HG03097 (cell line): Measurements from ENCODE around the gene TBCE.

Experiments used
- ATAC-seq: cut with Tn5 transposase; IDR thresholded peaks from one replicate; pipeline ENCODE4 v1.9.1; 2021; ENCODE audit not compliant: unreplicated experiment, low FRiP score

TBCE gene

GRCh38 chr1:235407419-235407818 lies 40.2 kb downstream of the TBCE start:
- no peak for ATAC-seq

- no peak for ATAC-seq
These were observed 41.3 kb downstream of the TBCE start for GRCh38 chr1:235408503-235408960.

- no peak for ATAC-seq
These were observed 42.0 kb downstream of the TBCE start for GRCh38 chr1:235409042-235409820.

GRCh38 chr1:235410467-235410866 lies 43.2 kb downstream of the TBCE start:
- no peak for ATAC-seq

- no peak for ATAC-seq
These were observed 44.6 kb downstream of the TBCE start for GRCh38 chr1:235411489-235412486.

GRCh38 chr1:235415008-235415904 lies 48.0 kb downstream of the TBCE start:
- ATAC-seq: peak; percentile 52

- ATAC-seq: no peak
These were observed 49.4 kb downstream of the TBCE start for GRCh38 chr1:235416662-235417049.

- ATAC-seq: no peak
These were observed 50.0 kb downstream of the TBCE start for GRCh38 chr1:235417086-235417697.

GRCh38 chr1:235421751-235422150 lies 54.5 kb downstream of the TBCE start:
- ATAC-seq: no peak

GRCh38 chr1:235423214-235423652 lies 56.0 kb downstream of the TBCE start:
- ATAC-seq: no peak

GRCh38 chr1:235424092-235424491 lies 56.9 kb downstream of the TBCE start:
- ATAC-seq: no peak

GRCh38 chr1:235425357-235425756 lies 58.1 kb downstream of the TBCE start:
- ATAC-seq: no peak

- no peak for ATAC-seq
These were observed 58.9 kb downstream of the TBCE start for GRCh38 chr1:235426143-235426542.

GRCh38 chr1:235426680-235427079 lies 59.5 kb downstream of the TBCE start:
- ATAC-seq: no peak

GRCh38 chr1:235427447-235427846 lies 60.2 kb downstream of the TBCE start:
- ATAC-seq: no peak

- no peak for ATAC-seq
These were observed 61.9 kb downstream of the TBCE start for GRCh38 chr1:235429143-235429542.

GRCh38 chr1:235430991-235431390 lies 63.8 kb downstream of the TBCE start:
- no peak for ATAC-seq

GRCh38 chr1:235434001-235434400 lies 66.8 kb downstream of the TBCE start:
- ATAC-seq: no peak

- no peak for ATAC-seq
These were observed 74.0 kb downstream of the TBCE start for GRCh38 chr1:235441159-235441685.
